Activated CD4-positive, alpha-beta T cell treated with anti-CD3 and anti-CD28 coated beads, Interleukin-2, amount 10 ng/mL, durations not matched to agents 7 days and 5 days (primary cell): ENCODE measurements around the gene YWHAQ. TPM values are rescaled to one million over a fixed set of nuclear protein-coding genes. Genes with fewer than 3 reads are reported as not detected.
"Not testable (repeated sequence)": the region's sequence is repeated elsewhere in the genome, so short reads cannot be mapped to it uniquely, and the experiment has no call there.

Experiments used
- CTCF ChIA-PET: fragments of 350-600 bp; sonication (Branson Sonifier 250); formaldehyde crosslinking; loops from one replicate; lab custom pipeline; 2021; ENCODE audit warnings: antibody characterized with exemption; lab: Charles Lee
- POLR2A ChIA-PET: fragments of 350-600 bp; sonication (Branson Sonifier 250); formaldehyde crosslinking; loops from one replicate; lab custom pipeline; 2021; ENCODE audit warnings: antibody characterized with exemption; lab: Charles Lee
- DNase-seq: peaks from one replicate; pipeline ENCODE4 v3.0.0-alpha.2; 2020
- H3K27ac Mint-ChIP-seq: one replicate; pipeline ENCODE4 v1.8.0; 2021; ENCODE audit warnings: mild to moderate bottlenecking, moderate library complexity, mixed read lengths
- H3K27me3 Mint-ChIP-seq: one replicate; pipeline ENCODE4 v1.8.0; 2021; ENCODE audit warnings: mixed read lengths
- H3K36me3 Mint-ChIP-seq: one replicate; pipeline ENCODE4 v1.8.0; 2021; ENCODE audit warnings: low read depth, mixed read lengths
- H3K4me1 Mint-ChIP-seq: one replicate; pipeline ENCODE4 v1.8.0; 2021; ENCODE audit warnings: mixed read lengths
- H3K4me3 Mint-ChIP-seq: one replicate; pipeline ENCODE4 v1.8.0; 2021; ENCODE audit warnings: mild to moderate bottlenecking, moderate library complexity, mixed read lengths
- H3K9me3 Mint-ChIP-seq: one replicate; pipeline ENCODE4 v1.8.0; 2021; ENCODE audit warnings: mixed read lengths
- total RNA-seq, 2 experiments: library from RNA; stranded (reverse); gene quantifications; one replicate each; pipeline ENCODE4 v1.2.3, GENCODE V29; 2021

YWHAQ gene
- total RNA-seq, 2 experiments from 2014 or later: 308 to 322 TPM

- ChIA-PET POLR2A (no interaction called here), CTCF (no interaction called here)
- Mint-ChIP-seq H3K27ac (no peak overlapping the region), H3K4me1 (peaks cover 80% of the 10 kb centered on the region), H3K4me3 (no peak overlapping the region), H3K9me3 (no peaks in the 10 kb centered on the region), H3K36me3 (peaks cover 67% of the 10 kb centered on the region), H3K27me3 (no peaks in the 10 kb centered on the region)
- no peak for DNase-seq
Observed at GRCh38 chr2:9623151-9623550, 7.6 kb downstream of the YWHAQ start.

GRCh38 chr2:9621655-9622054 is 9.1 kb downstream of the YWHAQ start:
- DNase-seq, CTCF ChIA-PET, H3K27me3 Mint-ChIP-seq, H3K9me3 Mint-ChIP-seq, POLR2A ChIA-PET, H3K27ac Mint-ChIP-seq, H3K4me3 Mint-ChIP-seq: not testable (repeated sequence)
- peaks cover 77% of the 10 kb centered on the region for H3K4me1 Mint-ChIP-seq
- H3K36me3 Mint-ChIP-seq: peaks cover 62% of the 10 kb centered on the region

- Mint-ChIP-seq H3K4me3 (peak overlapping the region; percentile 57), H3K36me3 (peaks cover 65% of the 10 kb centered on the region), H3K4me1 (peaks cover 83% of the 10 kb centered on the region), H3K9me3 (no peaks in the 10 kb centered on the region), H3K27me3 (no peaks in the 10 kb centered on the region), H3K27ac (peak overlapping the region; percentile 93)
- CTCF ChIA-PET: interaction anchor here (1.0 to 3.4 kb wide), 3 partner anchors 11 to 85 kb away, joined by 3 to 19 read pairs (median 6); partner anchors contain the start of gene YWHAQ
- POLR2A ChIA-PET: interaction anchor here (0.6 kb wide), 2 partner anchors 235 to 660 kb away, joined by 3 read pairs; no protein-coding TSS in a partner anchor
- DNase-seq: peak; percentile 65
Observed at GRCh38 chr2:9618410-9618809, 12.4 kb downstream of the YWHAQ start.

DNA sequence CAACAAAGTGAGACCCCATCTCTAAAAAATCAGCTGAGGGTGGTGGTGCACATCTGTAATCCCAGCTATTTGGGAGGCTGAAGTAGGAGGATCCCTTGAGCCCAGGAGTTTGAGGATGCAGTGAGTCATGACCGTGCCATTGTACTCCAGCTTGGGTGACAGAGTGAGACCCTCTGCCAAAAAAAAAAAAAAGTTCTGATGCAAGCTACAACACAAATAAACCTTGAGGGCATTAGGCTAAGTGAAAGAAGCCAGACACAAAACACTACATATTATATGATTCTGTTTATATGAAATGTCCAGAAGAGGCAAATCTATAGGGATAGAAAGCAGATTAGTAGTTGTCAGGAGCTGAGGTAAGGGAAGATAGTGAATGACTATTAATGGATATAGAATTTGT is 13.0 kb downstream of the YWHAQ start:
- Mint-ChIP-seq H3K9me3 (no peaks in the 10 kb centered on the region), H3K4me1 (peaks cover 87% of the 10 kb centered on the region), H3K27me3 (no peaks in the 10 kb centered on the region), H3K36me3 (peaks cover 65% of the 10 kb centered on the region), H3K27ac (peak overlapping the region; percentile 74), H3K4me3 (no peak overlapping the region)
- ChIA-PET CTCF (interaction anchor here (0.8 to 3.4 kb wide), 4 partner anchors 12 to 181 kb away, joined by 3 to 19 read pairs (median 4); partner anchors contain the start of gene YWHAQ), POLR2A (no interaction called here)
- no peak for DNase-seq

DNA sequence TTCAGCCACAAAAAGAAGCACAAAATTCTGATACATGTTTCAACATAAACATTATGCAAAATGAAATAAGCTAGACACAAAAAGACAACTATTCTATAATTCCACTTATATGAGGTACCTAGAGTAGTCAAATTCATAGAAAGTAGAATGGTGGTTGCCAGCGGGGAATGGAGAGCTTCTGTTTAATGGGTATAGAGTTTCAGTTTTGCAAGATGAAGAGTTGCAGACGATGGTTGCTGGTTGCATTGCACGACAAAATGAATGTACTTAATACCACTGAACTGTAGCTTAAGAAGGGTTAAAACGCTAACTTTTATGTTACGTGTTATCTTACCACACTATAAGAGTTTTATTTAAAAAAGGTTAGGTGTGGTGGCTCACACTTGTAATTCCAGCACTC is 13.5 kb downstream of the YWHAQ start:
- H3K36me3 Mint-ChIP-seq: peaks cover 63% of the 10 kb centered on the region
- ChIA-PET POLR2A (no interaction called here), CTCF (interaction anchor here (0.8 to 1.6 kb wide), 3 partner anchors 15 to 182 kb away, joined by 3 to 6 read pairs (median 3); no protein-coding TSS in a partner anchor)
- no peaks in the 10 kb centered on the region for H3K27me3 Mint-ChIP-seq
- H3K4me1 Mint-ChIP-seq: peaks cover 90% of the 10 kb centered on the region
- DNase-seq: no peak
- H3K27ac Mint-ChIP-seq: peak overlapping the region; percentile 48
- H3K9me3 Mint-ChIP-seq: no peaks in the 10 kb centered on the region
- peak overlapping the region; percentile 14 for H3K4me3 Mint-ChIP-seq

GRCh38 chr2:9614562-9614961 is 16.2 kb downstream of the YWHAQ start:
- DNase-seq: no peak
- H3K4me3 Mint-ChIP-seq: no peak overlapping the region
- ChIA-PET CTCF (interaction anchor here (0.8 to 1.0 kb wide), 3 partner anchors 9 to 24 kb away, joined by 3 to 4 read pairs (median 3); no protein-coding TSS in a partner anchor), POLR2A (no interaction called here)
- H3K4me1 Mint-ChIP-seq: peaks cover 83% of the 10 kb centered on the region
- H3K27ac Mint-ChIP-seq: no peak overlapping the region
- no peaks in the 10 kb centered on the region for H3K9me3 Mint-ChIP-seq
- H3K36me3 Mint-ChIP-seq: peaks cover 56% of the 10 kb centered on the region
- no peaks in the 10 kb centered on the region for H3K27me3 Mint-ChIP-seq

GRCh38 chr2:9613291-9613690 is 17.5 kb downstream of the YWHAQ start:
- Mint-ChIP-seq H3K27me3 (no peaks in the 10 kb centered on the region), H3K27ac (no peak overlapping the region), H3K4me3 (no peak overlapping the region), H3K4me1 (peaks cover 83% of the 10 kb centered on the region), H3K36me3 (peaks cover 55% of the 10 kb centered on the region), H3K9me3 (no peaks in the 10 kb centered on the region)
- CTCF ChIA-PET: no interaction called here
- DNase-seq: no peak
- POLR2A ChIA-PET: interaction anchor here (0.5 kb wide), 1 partner anchor 54 kb away, joined by 3 read pairs; no protein-coding TSS in a partner anchor

DNA sequence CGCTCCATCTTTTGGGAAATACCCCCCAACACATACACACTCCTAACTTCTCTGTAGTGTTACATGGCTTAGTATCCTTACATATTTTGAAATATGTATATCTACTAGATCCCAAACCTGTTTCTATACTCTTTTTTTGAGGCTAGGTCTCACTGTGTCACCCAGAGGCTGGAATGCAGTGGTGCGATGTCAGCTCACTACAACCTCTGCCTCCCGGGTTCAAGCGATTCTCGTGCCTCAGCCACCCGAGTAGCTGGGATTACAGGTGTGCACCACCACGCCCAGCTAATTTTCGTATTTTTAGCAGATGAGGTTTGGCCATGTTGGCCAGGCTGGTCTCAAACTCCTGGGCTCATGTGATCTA is 19.3 kb downstream of the YWHAQ start:
- H3K4me3 Mint-ChIP-seq, DNase-seq, H3K27me3 Mint-ChIP-seq, H3K27ac Mint-ChIP-seq, POLR2A ChIA-PET, H3K9me3 Mint-ChIP-seq, CTCF ChIA-PET: not testable (repeated sequence)
- peaks cover 52% of the 10 kb centered on the region for H3K36me3 Mint-ChIP-seq
- peaks cover 80% of the 10 kb centered on the region for H3K4me1 Mint-ChIP-seq

- no peak overlapping the region for H3K27ac Mint-ChIP-seq
- H3K4me3 Mint-ChIP-seq: no peak overlapping the region
- ChIA-PET CTCF (no interaction called here), POLR2A (no interaction called here)
- H3K9me3 Mint-ChIP-seq: peaks cover 1% of the 10 kb centered on the region
- peaks cover 76% of the 10 kb centered on the region for H3K4me1 Mint-ChIP-seq
- DNase-seq: no peak
- no peaks in the 10 kb centered on the region for H3K27me3 Mint-ChIP-seq
- peaks cover 49% of the 10 kb centered on the region for H3K36me3 Mint-ChIP-seq
Observed at GRCh38 chr2:9610781-9611548, 19.8 kb downstream of the YWHAQ start.

DNA sequence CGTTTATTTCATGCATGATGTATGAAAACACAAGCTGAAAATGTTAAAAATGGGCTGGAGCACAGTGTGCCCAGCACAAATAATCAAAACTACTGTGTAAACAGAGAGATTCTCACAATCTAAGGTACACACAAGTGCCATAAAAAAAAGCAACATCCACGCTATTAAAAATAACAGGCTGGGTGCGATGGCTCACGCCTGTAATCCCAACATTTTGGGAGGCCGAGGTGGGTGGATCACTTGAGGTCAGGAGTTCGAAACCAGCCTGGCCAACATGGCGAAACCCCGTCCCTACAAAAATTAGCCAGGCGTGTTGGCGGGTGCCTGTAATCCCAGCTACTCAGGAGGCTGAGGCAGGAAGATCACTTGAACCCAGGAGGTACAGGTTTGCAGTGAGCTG is 22.3 kb downstream of the YWHAQ start:
- POLR2A ChIA-PET: interaction anchor here (0.8 kb wide), 1 partner anchor 516 kb away, joined by 6 read pairs; no protein-coding TSS in a partner anchor
- Mint-ChIP-seq H3K27ac (peak overlapping the region; percentile 97), H3K4me1 (peaks cover 61% of the 10 kb centered on the region), H3K4me3 (peak overlapping the region; percentile 77), H3K36me3 (peaks cover 39% of the 10 kb centered on the region)
- H3K9me3 Mint-ChIP-seq, DNase-seq, H3K27me3 Mint-ChIP-seq: not testable (repeated sequence)
- CTCF ChIA-PET: interaction anchor here (0.7 to 2.3 kb wide), 3 partner anchors 13 to 52 kb away, joined by 3 to 9 read pairs (median 7); partner anchors contain the start of gene ADAM17

GRCh38 chr2:9602412-9602811 is 28.4 kb downstream of the YWHAQ start:
- CTCF ChIA-PET: interaction anchor here (0.6 to 2.5 kb wide), 6 partner anchors 10 to 1885 kb away, joined by 3 to 8 read pairs (median 4); no protein-coding TSS in a partner anchor
- H3K27me3 Mint-ChIP-seq: no peaks in the 10 kb centered on the region
- no peak overlapping the region for H3K4me3 Mint-ChIP-seq
- peaks cover 28% of the 10 kb centered on the region for H3K4me1 Mint-ChIP-seq
- POLR2A ChIA-PET: no interaction called here
- peaks cover 53% of the 10 kb centered on the region for H3K36me3 Mint-ChIP-seq
- peaks cover 20% of the 10 kb centered on the region for H3K9me3 Mint-ChIP-seq
- no peak overlapping the region for H3K27ac Mint-ChIP-seq
- no peak for DNase-seq

- no peak for DNase-seq
- H3K27me3 Mint-ChIP-seq: no peaks in the 10 kb centered on the region
- ChIA-PET POLR2A (no interaction called here), CTCF (interaction anchor here (1.4 to 2.5 kb wide), 3 partner anchors 9 to 54 kb away, joined by 3 to 8 read pairs (median 4); no protein-coding TSS in a partner anchor)
- peaks cover 34% of the 10 kb centered on the region for H3K4me1 Mint-ChIP-seq
- peaks cover 20% of the 10 kb centered on the region for H3K9me3 Mint-ChIP-seq
- no peak overlapping the region for H3K27ac Mint-ChIP-seq
- H3K36me3 Mint-ChIP-seq: peaks cover 53% of the 10 kb centered on the region
- H3K4me3 Mint-ChIP-seq: no peak overlapping the region
Observed at GRCh38 chr2:9601397-9601796, 29.4 kb downstream of the YWHAQ start.

GRCh38 chr2:9599430-9599829 is 31.4 kb downstream of the YWHAQ start:
- Mint-ChIP-seq H3K36me3 (peaks cover 55% of the 10 kb centered on the region), H3K4me3 (no peak overlapping the region), H3K27me3 (no peaks in the 10 kb centered on the region), H3K27ac (peak overlapping the region; percentile 5), H3K9me3 (peaks cover 16% of the 10 kb centered on the region), H3K4me1 (peaks cover 46% of the 10 kb centered on the region)
- POLR2A ChIA-PET: no interaction called here
- CTCF ChIA-PET: interaction anchor here (0.7 kb wide), 1 partner anchor 29 kb away, joined by 3 read pairs; no protein-coding TSS in a partner anchor
- DNase-seq: no peak
